Panc1 (cell line): ENCODE data around the gene ARHGDIB.

Experiments used
- POLR2AphosphoS5 ChIP-seq: IDR thresholded peaks from 2 replicates; pipeline ENCODE4 v1.6.1; 2012; ENCODE audit warnings: mild to moderate bottlenecking, low read depth, low read length, moderate library complexity
- TCF7L2 ChIP-seq: IDR thresholded peaks from 2 replicates; pipeline ENCODE4 v1.6.1; 2011; ENCODE audit warnings: mild to moderate bottlenecking, low read depth, low read length, inconsistent platforms
- TF ChIP-seq, protein P1 (sequence below): fragments of 450-650 bp; IDR thresholded peaks from 2 replicates; pipeline ENCODE4 v1.5.1; 2017; ENCODE audit warnings: mild to moderate bottlenecking
- TF ChIP-seq, protein P2 (sequence below), 2 experiments: IDR thresholded peaks; 2 replicates each; pipeline ENCODE4 v1.6.1; 2011 to 2012; ENCODE audit warnings: low read depth in 2 of 2, control low read depth in 1 of 2, low read length in 1 of 2, mild to moderate bottlenecking in 1 of 2, moderate library complexity in 1 of 2; ENCODE audit not compliant: insufficient read depth in 1 of 2

DNA sequence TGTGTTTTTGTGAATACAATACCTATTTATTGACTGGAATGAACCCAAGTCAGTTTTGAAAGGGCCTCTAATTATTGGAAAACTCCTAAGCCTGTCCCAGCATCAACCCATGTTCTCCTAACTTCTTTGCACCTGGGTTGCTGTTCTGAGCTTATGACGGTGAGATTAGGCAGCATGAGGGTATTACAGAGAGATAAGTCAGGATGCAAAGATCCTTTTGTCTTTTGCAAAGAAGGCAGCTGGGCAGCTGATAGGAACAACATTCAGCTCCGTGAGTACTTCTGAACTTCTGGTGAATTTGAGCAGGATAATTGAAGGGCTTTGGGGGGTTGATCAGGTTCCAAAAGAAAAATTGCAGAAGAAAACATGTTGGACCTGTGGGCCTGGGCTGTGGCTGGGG is 11.4 kb upstream of the ARHGDIB start, which contains the start of gene PDE6H:
- TF ChIP-seq, protein P1, sequence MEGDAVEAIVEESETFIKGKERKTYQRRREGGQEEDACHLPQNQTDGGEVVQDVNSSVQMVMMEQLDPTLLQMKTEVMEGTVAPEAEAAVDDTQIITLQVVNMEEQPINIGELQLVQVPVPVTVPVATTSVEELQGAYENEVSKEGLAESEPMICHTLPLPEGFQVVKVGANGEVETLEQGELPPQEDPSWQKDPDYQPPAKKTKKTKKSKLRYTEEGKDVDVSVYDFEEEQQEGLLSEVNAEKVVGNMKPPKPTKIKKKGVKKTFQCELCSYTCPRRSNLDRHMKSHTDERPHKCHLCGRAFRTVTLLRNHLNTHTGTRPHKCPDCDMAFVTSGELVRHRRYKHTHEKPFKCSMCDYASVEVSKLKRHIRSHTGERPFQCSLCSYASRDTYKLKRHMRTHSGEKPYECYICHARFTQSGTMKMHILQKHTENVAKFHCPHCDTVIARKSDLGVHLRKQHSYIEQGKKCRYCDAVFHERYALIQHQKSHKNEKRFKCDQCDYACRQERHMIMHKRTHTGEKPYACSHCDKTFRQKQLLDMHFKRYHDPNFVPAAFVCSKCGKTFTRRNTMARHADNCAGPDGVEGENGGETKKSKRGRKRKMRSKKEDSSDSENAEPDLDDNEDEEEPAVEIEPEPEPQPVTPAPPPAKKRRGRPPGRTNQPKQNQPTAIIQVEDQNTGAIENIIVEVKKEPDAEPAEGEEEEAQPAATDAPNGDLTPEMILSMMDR, result no peak
- TF ChIP-seq TCF7L2 (no peak), POLR2AphosphoS5 (no peak)
- TF ChIP-seq, protein P2, sequence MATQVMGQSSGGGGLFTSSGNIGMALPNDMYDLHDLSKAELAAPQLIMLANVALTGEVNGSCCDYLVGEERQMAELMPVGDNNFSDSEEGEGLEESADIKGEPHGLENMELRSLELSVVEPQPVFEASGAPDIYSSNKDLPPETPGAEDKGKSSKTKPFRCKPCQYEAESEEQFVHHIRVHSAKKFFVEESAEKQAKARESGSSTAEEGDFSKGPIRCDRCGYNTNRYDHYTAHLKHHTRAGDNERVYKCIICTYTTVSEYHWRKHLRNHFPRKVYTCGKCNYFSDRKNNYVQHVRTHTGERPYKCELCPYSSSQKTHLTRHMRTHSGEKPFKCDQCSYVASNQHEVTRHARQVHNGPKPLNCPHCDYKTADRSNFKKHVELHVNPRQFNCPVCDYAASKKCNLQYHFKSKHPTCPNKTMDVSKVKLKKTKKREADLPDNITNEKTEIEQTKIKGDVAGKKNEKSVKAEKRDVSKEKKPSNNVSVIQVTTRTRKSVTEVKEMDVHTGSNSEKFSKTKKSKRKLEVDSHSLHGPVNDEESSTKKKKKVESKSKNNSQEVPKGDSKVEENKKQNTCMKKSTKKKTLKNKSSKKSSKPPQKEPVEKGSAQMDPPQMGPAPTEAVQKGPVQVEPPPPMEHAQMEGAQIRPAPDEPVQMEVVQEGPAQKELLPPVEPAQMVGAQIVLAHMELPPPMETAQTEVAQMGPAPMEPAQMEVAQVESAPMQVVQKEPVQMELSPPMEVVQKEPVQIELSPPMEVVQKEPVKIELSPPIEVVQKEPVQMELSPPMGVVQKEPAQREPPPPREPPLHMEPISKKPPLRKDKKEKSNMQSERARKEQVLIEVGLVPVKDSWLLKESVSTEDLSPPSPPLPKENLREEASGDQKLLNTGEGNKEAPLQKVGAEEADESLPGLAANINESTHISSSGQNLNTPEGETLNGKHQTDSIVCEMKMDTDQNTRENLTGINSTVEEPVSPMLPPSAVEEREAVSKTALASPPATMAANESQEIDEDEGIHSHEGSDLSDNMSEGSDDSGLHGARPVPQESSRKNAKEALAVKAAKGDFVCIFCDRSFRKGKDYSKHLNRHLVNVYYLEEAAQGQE (IDR thresholded peaks at IDR 0.05; ENCODE audit: insufficient read depth in 1 of 2, low read depth in 2 of 2, low read length in 1 of 2), result no peak
